Caco-2 (cell line): ENCODE data around the gene TOR4A. TPM values are rescaled to one million over a fixed set of nuclear protein-coding genes. Genes with fewer than 3 reads are reported as not detected.
"Not testable (repeated sequence)": the region's sequence is repeated elsewhere in the genome, so short reads cannot be mapped to it uniquely, and the experiment has no call there.

Experiments used
- BruUV-seq: library from RNA; stranded (reverse); fragments of 400-500 nt; replicated peaks from 2 replicates; lab custom pipeline; 2021; lab: Mats Ljungman, UMichigan
- CTCF ChIA-PET: fragments of 300-600 bp; sonication (Branson Sonifier 250); formaldehyde crosslinking; loops from one replicate; lab custom pipeline; 2022; ENCODE audit warnings: antibody characterized with exemption; lab: Charles Lee
- POLR2A ChIA-PET: fragments of 300-600 bp; sonication (Branson Sonifier 250); formaldehyde crosslinking; loops from one replicate; lab custom pipeline; 2022; ENCODE audit warnings: antibody characterized with exemption; lab: Charles Lee
- DNase-seq, 2 experiments: peaks; one replicate each; pipeline versions ENCODE4 v3.0.0 to v3.0.0-alpha.2; 2020 to 2022
- H3K27me3 ChIP-seq: replicated peaks from 2 replicates; pipeline ENCODE4 v1.6.0; 2011; ENCODE audit warnings: low read length; ENCODE audit not compliant: control insufficient read depth, insufficient read depth
- H3K36me3 ChIP-seq: 2 replicates; pipeline ENCODE4 v1.5.1; 2011; ENCODE audit warnings: low read length; ENCODE audit not compliant: control insufficient read depth, insufficient read depth
- H3K4me1 ChIP-seq: fragments of 250-450 bp; sonication (Bioruptor Pico); 2 replicates; pipeline ENCODE4 v1.5.1; 2020; ENCODE audit warnings: mild to moderate bottlenecking
- H3K4me3 ChIP-seq: 2 replicates; pipeline ENCODE4 v1.5.1; 2011; ENCODE audit warnings: low read depth, mild to moderate bottlenecking, control low read depth, low read length
- H3K9me3 ChIP-seq: fragments of 250-450 bp; sonication (Bioruptor Pico); 2 replicates; pipeline ENCODE4 v1.5.1; 2020; ENCODE audit warnings: mild to moderate bottlenecking, moderate library complexity
- H3K27ac Mint-ChIP-seq: one replicate; pipeline ENCODE4 v1.8.0; 2022; ENCODE audit warnings: mixed read lengths; ENCODE audit not compliant: unreplicated experiment
- H3K27me3 Mint-ChIP-seq: one replicate; pipeline ENCODE4 v1.8.0; 2022; ENCODE audit warnings: mixed read lengths; ENCODE audit not compliant: insufficient read depth, unreplicated experiment
- H3K36me3 Mint-ChIP-seq: one replicate; pipeline ENCODE4 v1.8.0; 2022; ENCODE audit warnings: mild to moderate bottlenecking, mixed read lengths; ENCODE audit not compliant: insufficient read depth, unreplicated experiment
- H3K4me1 Mint-ChIP-seq: one replicate; pipeline ENCODE4 v1.8.0; 2022; ENCODE audit warnings: low read depth, mixed read lengths; ENCODE audit not compliant: unreplicated experiment
- H3K4me3 Mint-ChIP-seq: one replicate; pipeline ENCODE4 v1.8.0; 2022; ENCODE audit warnings: mild to moderate bottlenecking, moderate library complexity, mixed read lengths; ENCODE audit not compliant: unreplicated experiment
- H3K9me3 Mint-ChIP-seq: one replicate; pipeline ENCODE4 v1.8.0; 2022; ENCODE audit warnings: mixed read lengths; ENCODE audit not compliant: unreplicated experiment
- intact Hi-C: fragments of 100-400 bp; cut with micrococcal nuclease; formaldehyde crosslinking; loops from one replicate; pipeline ENCODE4 v1.10.0; 2022; ENCODE audit not compliant: unreplicated experiment
- total RNA-seq: library from RNA; stranded (reverse); gene quantifications from 2 replicates; pipeline ENCODE4 v1.2.3, GENCODE V29; 2022
- TF ChIP-seq, protein P1 (sequence below), 2 experiments: fragments of 200-600 bp in 1 of 2; IDR thresholded peaks; 1 replicate in 1 of 2; 2 replicates in 1 of 2; pipeline versions ENCODE4 v1.5.1 to v1.8.0; 2011 to 2022; ENCODE audit warnings: antibody characterized with exemption in 1 of 2, control low read depth in 1 of 2, inconsistent platforms in 1 of 2, low read depth in 1 of 2, low read length in 1 of 2, mild to moderate bottlenecking in 1 of 2, moderate library complexity in 1 of 2; ENCODE audit not compliant: insufficient read depth in 1 of 2, severe bottlenecking in 1 of 2, unreplicated experiment in 1 of 2

The TOR4A gene
- total RNA-seq, 1 experiment from 2014 or later: 1.8 TPM

- no peak overlapping the region for H3K27ac Mint-ChIP-seq
- no peaks in the 10 kb centered on the region for H3K4me1 Mint-ChIP-seq
- TF ChIP-seq, protein P1, sequence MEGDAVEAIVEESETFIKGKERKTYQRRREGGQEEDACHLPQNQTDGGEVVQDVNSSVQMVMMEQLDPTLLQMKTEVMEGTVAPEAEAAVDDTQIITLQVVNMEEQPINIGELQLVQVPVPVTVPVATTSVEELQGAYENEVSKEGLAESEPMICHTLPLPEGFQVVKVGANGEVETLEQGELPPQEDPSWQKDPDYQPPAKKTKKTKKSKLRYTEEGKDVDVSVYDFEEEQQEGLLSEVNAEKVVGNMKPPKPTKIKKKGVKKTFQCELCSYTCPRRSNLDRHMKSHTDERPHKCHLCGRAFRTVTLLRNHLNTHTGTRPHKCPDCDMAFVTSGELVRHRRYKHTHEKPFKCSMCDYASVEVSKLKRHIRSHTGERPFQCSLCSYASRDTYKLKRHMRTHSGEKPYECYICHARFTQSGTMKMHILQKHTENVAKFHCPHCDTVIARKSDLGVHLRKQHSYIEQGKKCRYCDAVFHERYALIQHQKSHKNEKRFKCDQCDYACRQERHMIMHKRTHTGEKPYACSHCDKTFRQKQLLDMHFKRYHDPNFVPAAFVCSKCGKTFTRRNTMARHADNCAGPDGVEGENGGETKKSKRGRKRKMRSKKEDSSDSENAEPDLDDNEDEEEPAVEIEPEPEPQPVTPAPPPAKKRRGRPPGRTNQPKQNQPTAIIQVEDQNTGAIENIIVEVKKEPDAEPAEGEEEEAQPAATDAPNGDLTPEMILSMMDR (IDR thresholded peaks at IDR 0.05; ENCODE audit: insufficient read depth in 1 of 2, low read depth in 1 of 2, low read length in 1 of 2, severe bottlenecking in 1 of 2, unreplicated experiment in 1 of 2): no peak
- Histone ChIP-seq H3K4me3 (no peak overlapping the region), H3K36me3 (no peaks in the 10 kb centered on the region), H3K27me3 (no peaks in the 10 kb centered on the region), H3K9me3 (no peaks in the 10 kb centered on the region), H3K4me1 (no peaks in the 10 kb centered on the region)
- DNase-seq: no peak
- no peaks in the 10 kb centered on the region for H3K9me3 Mint-ChIP-seq
- no peaks in the 10 kb centered on the region for H3K27me3 Mint-ChIP-seq
- POLR2A ChIA-PET: no interaction called here
- intact Hi-C loops: no loop called here
- no TSS peak for BruUV-seq
- CTCF ChIA-PET: no interaction called here
- H3K4me3 Mint-ChIP-seq: no peak overlapping the region
- no peaks in the 10 kb centered on the region for H3K36me3 Mint-ChIP-seq
Observed at GRCh38 chr9:137326445-137327065, 49.0 kb downstream of the TOR4A start.

GRCh38 chr9:137327641-137328550, 50.4 kb downstream of the TOR4A start:
- CTCF ChIA-PET: interaction anchor here (0.7 kb wide), 1 partner anchor 26 kb away, joined by 6 read pairs; no protein-coding TSS in a partner anchor
- H3K4me1 ChIP-seq, H3K27ac Mint-ChIP-seq, H3K4me1 Mint-ChIP-seq, H3K36me3 Mint-ChIP-seq, H3K4me3 ChIP-seq, intact Hi-C loops, BruUV-seq, H3K9me3 ChIP-seq, H3K36me3 ChIP-seq, H3K4me3 Mint-ChIP-seq, H3K9me3 Mint-ChIP-seq, DNase-seq, H3K27me3 ChIP-seq, POLR2A ChIA-PET, H3K27me3 Mint-ChIP-seq: not testable (repeated sequence)

- POLR2A ChIA-PET, H3K4me1 ChIP-seq, H3K9me3 Mint-ChIP-seq, H3K9me3 ChIP-seq, H3K4me1 Mint-ChIP-seq, H3K4me3 ChIP-seq, CTCF ChIA-PET, H3K36me3 ChIP-seq, H3K4me3 Mint-ChIP-seq, intact Hi-C loops, DNase-seq, H3K27ac Mint-ChIP-seq, H3K27me3 Mint-ChIP-seq, H3K27me3 ChIP-seq, BruUV-seq, H3K36me3 Mint-ChIP-seq: not testable (repeated sequence)
Observed at GRCh38 chr9:137329590-137329989, 52.1 kb downstream of the TOR4A start.

GRCh38 chr9:137330689-137331088, 53.2 kb downstream of the TOR4A start:
- H3K27me3 Mint-ChIP-seq: no peaks in the 10 kb centered on the region
- Histone ChIP-seq H3K4me1 (no peaks in the 10 kb centered on the region), H3K27me3 (no peaks in the 10 kb centered on the region), H3K9me3 (no peaks in the 10 kb centered on the region), H3K4me3 (no peak overlapping the region), H3K36me3 (no peaks in the 10 kb centered on the region)
- no peaks in the 10 kb centered on the region for H3K9me3 Mint-ChIP-seq
- H3K36me3 Mint-ChIP-seq: no peaks in the 10 kb centered on the region
- no peak for DNase-seq
- no peak overlapping the region for H3K27ac Mint-ChIP-seq
- no peak overlapping the region for H3K4me3 Mint-ChIP-seq
- CTCF ChIA-PET: interaction anchor here (0.6 kb wide), 1 partner anchor 35 kb away, joined by 4 read pairs; no protein-coding TSS in a partner anchor
- TF ChIP-seq, protein P1 (IDR thresholded peaks at IDR 0.05; ENCODE audit: insufficient read depth in 1 of 2, low read depth in 1 of 2, low read length in 1 of 2, severe bottlenecking in 1 of 2, unreplicated experiment in 1 of 2): no peak
- no TSS peak for BruUV-seq
- POLR2A ChIA-PET: no interaction called here
- H3K4me1 Mint-ChIP-seq: no peaks in the 10 kb centered on the region
- intact Hi-C loops: no loop called here
